Neural cell (in vitro differentiated cells): ENCODE data around the gene SLC6A6. TPM values are rescaled to one million over a fixed set of nuclear protein-coding genes. Genes with fewer than 3 reads are reported as not detected.

ENCODE experiments used
- H2AFZ ChIP-seq: fragments of 200-600, 300-800 bp; sonication (generic), shearing (Covaris generic); 2 replicates; pipeline ENCODE4 v1.6.0; 2014; ENCODE audit warnings: low read depth, mild to moderate bottlenecking, antibody characterized with exemption, low read length, moderate library complexity
- H3F3A ChIP-seq: fragments of 200-600 bp; shearing (Covaris generic); 2 replicates; pipeline ENCODE4 v1.6.1; 2016; ENCODE audit warnings: mild to moderate bottlenecking, moderate library complexity, mixed read lengths, antibody characterized with exemption, low read length; ENCODE audit not compliant: insufficient read depth, poor library complexity, severe bottlenecking
- H3K27ac ChIP-seq: fragments of 200-600, 300-800 bp; sonication (generic), shearing (Covaris generic); 2 replicates; pipeline ENCODE4 v1.5.1; 2014; ENCODE audit warnings: mild to moderate bottlenecking, low read length, moderate library complexity
- H3K27me3 ChIP-seq: fragments of 300-800, 200-600 bp; sonication (generic), shearing (Covaris generic); 2 replicates; pipeline ENCODE4 v1.6.0; 2014; ENCODE audit warnings: mild to moderate bottlenecking, low read depth, low read length, moderate library complexity; ENCODE audit not compliant: insufficient read depth
- H3K36me3 ChIP-seq: fragments of 300-800, 200-600 bp; sonication (generic), shearing (Covaris generic); 2 replicates; pipeline ENCODE4 v1.5.1; 2014; ENCODE audit warnings: mild to moderate bottlenecking, antibody characterized with exemption, low read length, moderate library complexity; ENCODE audit not compliant: insufficient read depth
- H3K4me2 ChIP-seq: fragments of 300-800, 200-600 bp; sonication (generic), shearing (Covaris generic); 2 replicates; pipeline ENCODE4 v1.6.0; 2014; ENCODE audit warnings: mild to moderate bottlenecking, low read length
- H3K4me3 ChIP-seq: fragments of 300-800, 200-600 bp; sonication (generic), shearing (Covaris generic); 2 replicates; pipeline ENCODE4 v1.5.1; 2014; ENCODE audit warnings: mild to moderate bottlenecking, low read length, moderate library complexity
- H3K79me2 ChIP-seq: fragments of 200-600 bp; shearing (Covaris generic); replicated peaks from 2 replicates; pipeline ENCODE4 v1.6.0; 2014; ENCODE audit warnings: mild to moderate bottlenecking, low read length, moderate library complexity; ENCODE audit not compliant: insufficient read depth
- H3K9ac ChIP-seq: fragments of 300-800, 200-600 bp; sonication (generic), shearing (Covaris generic); 2 replicates; pipeline ENCODE4 v1.6.1; 2016; ENCODE audit warnings: mild to moderate bottlenecking, low read length, mixed read lengths
- H3K9me2 ChIP-seq: fragments of 200-600 bp; shearing (Covaris generic); 2 replicates; pipeline ENCODE4 v1.6.1; 2016; ENCODE audit warnings: mild to moderate bottlenecking, low read length, mixed read lengths; ENCODE audit not compliant: insufficient read depth
- H3K9me3 ChIP-seq: fragments of 200-600, 300-800 bp; sonication (generic), shearing (Covaris generic); 2 replicates; pipeline ENCODE4 v1.6.1; 2016; ENCODE audit warnings: mild to moderate bottlenecking, mixed run types, low read length, moderate library complexity, mixed read lengths
- H4K20me1 ChIP-seq: fragments of 200-600 bp; shearing (Covaris generic); 2 replicates; pipeline ENCODE4 v1.6.1; 2016; ENCODE audit warnings: mild to moderate bottlenecking, mixed run types; ENCODE audit not compliant: insufficient read depth
- EP300 ChIP-seq: fragments of 450-650 bp; conservative IDR thresholded peaks from 2 replicates; pipeline ENCODE4 v1.6.1; 2014; ENCODE audit warnings: antibody characterized with exemption, mild to moderate bottlenecking, moderate library complexity; ENCODE audit not compliant: poor library complexity, severe bottlenecking
- EZH2 ChIP-seq: fragments of 200-600, 300-800 bp; shearing (Covaris generic), sonication (generic); IDR thresholded peaks from 2 replicates; pipeline ENCODE4 v1.6.1; 2014; ENCODE audit warnings: antibody characterized with exemption, low read length, borderline replicate concordance, mild to moderate bottlenecking; ENCODE audit not compliant: insufficient read depth, poor library complexity, severe bottlenecking
- MXI1 ChIP-seq: fragments of 450-650 bp; conservative IDR thresholded peaks from 2 replicates; pipeline ENCODE4 v1.6.1; 2014; ENCODE audit warnings: antibody characterized with exemption, mild to moderate bottlenecking; ENCODE audit not compliant: poor library complexity, severe bottlenecking
- POLR2AphosphoS5 ChIP-seq: IDR thresholded peaks from 2 replicates; pipeline ENCODE4 v1.6.1; 2012
- RAD21 ChIP-seq: fragments of 450-650 bp; conservative IDR thresholded peaks from 2 replicates; pipeline ENCODE4 v1.6.1; 2014; ENCODE audit warnings: antibody characterized with exemption, mild to moderate bottlenecking, moderate library complexity
- SMC3 ChIP-seq: fragments of 450-650 bp; conservative IDR thresholded peaks from 2 replicates; pipeline ENCODE4 v1.6.1; 2014; ENCODE audit warnings: antibody characterized with exemption, mild to moderate bottlenecking, moderate library complexity; ENCODE audit not compliant: poor library complexity
- TAF1 ChIP-seq: IDR thresholded peaks from 2 replicates; pipeline ENCODE4 v1.6.1; 2012; ENCODE audit warnings: low read depth
- polyA plus RNA-seq: library from polyadenylated mRNA; depleted of rRNA; stranded (reverse); fragments of >200 nt; gene quantifications from 2 replicates; pipeline ENCODE4 v1.2.3, GENCODE V29; 2014
- TF ChIP-seq, protein P1 (sequence below): IDR thresholded peaks from 2 replicates; pipeline ENCODE4 v1.6.1; 2012; ENCODE audit warnings: borderline replicate concordance
- TF ChIP-seq, protein P2 (sequence below): fragments of 450-650 bp; IDR thresholded peaks from 2 replicates; pipeline ENCODE4 v1.5.1; 2014; ENCODE audit warnings: antibody characterized with exemption, mild to moderate bottlenecking, moderate library complexity; ENCODE audit not compliant: poor library complexity, severe bottlenecking

Gene SLC6A6
- polyA plus RNA-seq, 1 donor from 2014 or later, result 15.9 TPM

DNA sequence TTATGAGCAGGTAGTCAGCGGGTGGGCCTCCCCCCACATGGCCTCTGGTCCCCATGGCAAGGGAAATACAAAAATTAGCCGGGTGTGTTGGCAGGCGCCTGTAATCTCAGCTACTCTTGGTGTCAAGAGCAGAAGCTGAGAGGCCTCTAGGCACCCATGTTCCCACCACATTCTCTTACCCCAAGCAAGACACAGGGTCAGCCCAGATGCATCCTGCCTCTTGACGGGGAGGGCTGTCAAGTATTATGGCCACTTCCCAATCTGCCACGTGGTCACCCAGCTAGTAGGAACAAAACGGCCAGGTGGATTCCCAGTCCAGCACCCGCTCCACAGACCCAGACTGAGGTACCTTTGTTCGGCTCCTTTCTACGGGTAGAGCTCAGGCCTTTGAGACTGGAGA lies 16.2 kb upstream of the SLC6A6 start:
- H3K9me3 ChIP-seq, result no peaks in the 10 kb centered on the region
- TF ChIP-seq, protein P1, sequence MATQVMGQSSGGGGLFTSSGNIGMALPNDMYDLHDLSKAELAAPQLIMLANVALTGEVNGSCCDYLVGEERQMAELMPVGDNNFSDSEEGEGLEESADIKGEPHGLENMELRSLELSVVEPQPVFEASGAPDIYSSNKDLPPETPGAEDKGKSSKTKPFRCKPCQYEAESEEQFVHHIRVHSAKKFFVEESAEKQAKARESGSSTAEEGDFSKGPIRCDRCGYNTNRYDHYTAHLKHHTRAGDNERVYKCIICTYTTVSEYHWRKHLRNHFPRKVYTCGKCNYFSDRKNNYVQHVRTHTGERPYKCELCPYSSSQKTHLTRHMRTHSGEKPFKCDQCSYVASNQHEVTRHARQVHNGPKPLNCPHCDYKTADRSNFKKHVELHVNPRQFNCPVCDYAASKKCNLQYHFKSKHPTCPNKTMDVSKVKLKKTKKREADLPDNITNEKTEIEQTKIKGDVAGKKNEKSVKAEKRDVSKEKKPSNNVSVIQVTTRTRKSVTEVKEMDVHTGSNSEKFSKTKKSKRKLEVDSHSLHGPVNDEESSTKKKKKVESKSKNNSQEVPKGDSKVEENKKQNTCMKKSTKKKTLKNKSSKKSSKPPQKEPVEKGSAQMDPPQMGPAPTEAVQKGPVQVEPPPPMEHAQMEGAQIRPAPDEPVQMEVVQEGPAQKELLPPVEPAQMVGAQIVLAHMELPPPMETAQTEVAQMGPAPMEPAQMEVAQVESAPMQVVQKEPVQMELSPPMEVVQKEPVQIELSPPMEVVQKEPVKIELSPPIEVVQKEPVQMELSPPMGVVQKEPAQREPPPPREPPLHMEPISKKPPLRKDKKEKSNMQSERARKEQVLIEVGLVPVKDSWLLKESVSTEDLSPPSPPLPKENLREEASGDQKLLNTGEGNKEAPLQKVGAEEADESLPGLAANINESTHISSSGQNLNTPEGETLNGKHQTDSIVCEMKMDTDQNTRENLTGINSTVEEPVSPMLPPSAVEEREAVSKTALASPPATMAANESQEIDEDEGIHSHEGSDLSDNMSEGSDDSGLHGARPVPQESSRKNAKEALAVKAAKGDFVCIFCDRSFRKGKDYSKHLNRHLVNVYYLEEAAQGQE, result no peak
- TF ChIP-seq RAD21 (no peak), EP300 (no peak), TAF1 (no peak), MXI1 (no peak), SMC3 (no peak), EZH2 (no peak), POLR2AphosphoS5 (no peak)
- TF ChIP-seq, protein P2, sequence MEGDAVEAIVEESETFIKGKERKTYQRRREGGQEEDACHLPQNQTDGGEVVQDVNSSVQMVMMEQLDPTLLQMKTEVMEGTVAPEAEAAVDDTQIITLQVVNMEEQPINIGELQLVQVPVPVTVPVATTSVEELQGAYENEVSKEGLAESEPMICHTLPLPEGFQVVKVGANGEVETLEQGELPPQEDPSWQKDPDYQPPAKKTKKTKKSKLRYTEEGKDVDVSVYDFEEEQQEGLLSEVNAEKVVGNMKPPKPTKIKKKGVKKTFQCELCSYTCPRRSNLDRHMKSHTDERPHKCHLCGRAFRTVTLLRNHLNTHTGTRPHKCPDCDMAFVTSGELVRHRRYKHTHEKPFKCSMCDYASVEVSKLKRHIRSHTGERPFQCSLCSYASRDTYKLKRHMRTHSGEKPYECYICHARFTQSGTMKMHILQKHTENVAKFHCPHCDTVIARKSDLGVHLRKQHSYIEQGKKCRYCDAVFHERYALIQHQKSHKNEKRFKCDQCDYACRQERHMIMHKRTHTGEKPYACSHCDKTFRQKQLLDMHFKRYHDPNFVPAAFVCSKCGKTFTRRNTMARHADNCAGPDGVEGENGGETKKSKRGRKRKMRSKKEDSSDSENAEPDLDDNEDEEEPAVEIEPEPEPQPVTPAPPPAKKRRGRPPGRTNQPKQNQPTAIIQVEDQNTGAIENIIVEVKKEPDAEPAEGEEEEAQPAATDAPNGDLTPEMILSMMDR, result no peak
- H3K36me3 ChIP-seq, result no peaks in the 10 kb centered on the region

DNA sequence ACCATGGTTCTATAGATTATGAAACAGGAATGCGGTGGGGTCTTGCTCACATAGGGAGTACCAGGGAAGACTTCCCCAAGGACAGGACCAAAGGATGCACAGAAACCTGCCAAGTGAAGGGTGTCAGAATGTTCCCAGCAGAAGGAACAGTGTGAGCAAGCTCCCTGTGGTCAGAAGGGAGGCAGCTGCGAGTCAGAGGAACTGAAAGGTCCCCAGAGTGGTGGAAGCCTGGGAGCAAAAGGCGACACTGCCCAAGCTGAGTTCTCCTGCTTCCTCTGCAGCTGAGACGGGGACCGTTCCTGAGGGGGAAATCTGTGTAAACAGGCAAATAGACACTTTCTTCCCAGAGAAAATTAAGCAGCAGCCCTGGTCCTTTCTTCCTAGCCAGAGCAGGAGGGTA lies 14.2 kb upstream of the SLC6A6 start:
- Histone ChIP-seq H3K9me2 (no peaks in the 10 kb centered on the region), H3K9me3 (no peaks in the 10 kb centered on the region), H3K27ac (no peak overlapping the region), H3K36me3 (no peaks in the 10 kb centered on the region), H2AFZ (no peak overlapping the region), H3K4me3 (no peak overlapping the region), H3K79me2 (no peaks in the 10 kb centered on the region), H3F3A (no peaks in the 10 kb centered on the region), H3K9ac (no peak overlapping the region), H3K27me3 (no peaks in the 10 kb centered on the region), H4K20me1 (no peaks in the 10 kb centered on the region), H3K4me2 (no peak overlapping the region)
- TF ChIP-seq RAD21, result no peak
- TF ChIP-seq EP300, result no peak
- no peak for TF ChIP-seq TAF1
- TF ChIP-seq, protein P1, result no peak
- TF ChIP-seq, protein P2, result no peak
- no peak for TF ChIP-seq POLR2AphosphoS5
- no peak for TF ChIP-seq MXI1
- TF ChIP-seq EZH2, result no peak
- TF ChIP-seq SMC3, result no peak

More for the DNA sequence above, 16.2 kb upstream of the SLC6A6 start:
- no peak overlapping the region for H3K4me2 ChIP-seq
- no peaks in the 10 kb centered on the region for H3K27me3 ChIP-seq
- H3K4me3 ChIP-seq, result no peak overlapping the region
- no peaks in the 10 kb centered on the region for H4K20me1 ChIP-seq
- H3K27ac ChIP-seq, result no peak overlapping the region
- H3K9ac ChIP-seq, result no peak overlapping the region
- no peaks in the 10 kb centered on the region for H3K79me2 ChIP-seq
- no peaks in the 10 kb centered on the region for H3K9me2 ChIP-seq
- no peak overlapping the region for H2AFZ ChIP-seq
- H3F3A ChIP-seq, result no peaks in the 10 kb centered on the region
